H1 (cell line): ENCODE data around the gene ZNF407. TPM values are rescaled to one million over a fixed set of nuclear protein-coding genes. Genes with fewer than 3 reads are reported as not detected.

Experiments used
- EP300 ChIP-seq, 2 experiments: IDR thresholded peaks; 1 replicate in 1 of 2; 2 replicates in 1 of 2; pipeline ENCODE4 v1.6.1; 2011 to 2012; ENCODE audit warnings: low read depth in 2 of 2, low read length in 2 of 2, mild to moderate bottlenecking in 2 of 2, borderline replicate concordance in 1 of 2, inconsistent platforms in 1 of 2, moderate library complexity in 1 of 2
- polyA plus RNA-seq, 7 experiments: library from polyadenylated mRNA; depleted of rRNA in 3 of 7; stranded (reverse) in 5 of 7; unstranded in 2 of 7; fragments of >200 nt in 5 of 7; fragments of 200-250 nt in 2 of 7; gene quantifications; 1 replicate in 5 of 7; 2 replicates in 1 of 7; 4 replicates in 1 of 7; pipeline versions ENCODE4 v1.2.1 to v1.2.3, GENCODE V29; 2011 to 2013; ENCODE audit warnings: missing spikeins in 2 of 7, mixed read lengths in 2 of 7
- total RNA-seq: library from RNA; stranded (reverse); fragmentation: NEBNext Ultra II Directional; extraction: Animal tissue kit (Norgen Biotek cat#: 25700); gene quantifications from 2 replicates; pipeline ENCODE4 v1.2.1, GENCODE V29; 2021

Gene ZNF407
- total and polyA plus RNA-seq, 2 of the 8 experiments (the other 6 are each of a cell fraction or from before 2014, with no cell fraction given): 1.5 to 6.8 TPM

DNA sequence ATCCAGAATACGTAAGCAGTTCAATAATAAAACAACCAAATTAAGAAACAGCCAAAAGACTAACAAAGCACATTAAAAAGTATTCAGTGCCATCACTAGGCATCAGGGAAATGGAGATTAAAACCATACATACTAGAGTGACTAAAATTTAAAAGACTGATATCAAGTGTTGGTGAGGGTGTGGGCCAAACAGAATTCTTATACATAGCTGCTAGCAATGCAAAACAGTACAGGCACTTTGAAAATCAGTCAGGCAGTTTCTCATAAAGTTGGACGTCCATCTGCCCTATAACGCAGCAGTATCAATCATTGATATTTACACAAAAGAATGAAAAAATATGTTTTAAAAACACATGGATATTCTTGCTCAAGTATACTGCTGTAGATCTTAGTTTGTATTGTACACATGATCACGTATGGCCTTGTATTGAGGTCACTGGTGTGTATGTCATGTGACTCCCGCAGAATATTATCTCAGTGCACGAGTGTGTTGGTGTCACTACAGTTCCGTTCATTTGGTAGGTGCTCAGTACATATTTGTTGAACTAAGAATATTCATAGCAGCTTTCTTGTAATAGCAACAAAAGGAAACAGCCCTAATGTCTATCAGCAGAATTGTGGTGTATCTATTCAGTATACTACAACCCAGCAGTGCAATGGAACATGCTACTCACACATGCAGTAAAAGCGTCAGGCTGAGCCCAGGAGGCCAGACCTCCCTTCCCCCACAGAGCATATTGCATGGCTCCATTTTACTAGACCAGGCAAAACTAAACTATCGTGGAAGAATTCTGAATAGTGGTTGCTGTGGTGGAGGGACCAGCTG lies 28.6 kb downstream of the ZNF407 start (continued):
- TF ChIP-seq EP300 (IDR thresholded peaks at IDR 0.05; ENCODE audit: borderline replicate concordance in 1 of 2, low read depth in 2 of 2, low read length in 2 of 2): no peak
- TF ChIP-seq, all 59 proteins: peak for 0
